Activated T-helper 1 cell treated with anti-CD3 and anti-CD28 coated beads, Interleukin-12 subunit alpha, Interleukin-12 subunit beta, Interleukin-2, Interleukin-4 antibody, amounts not matched to agents 30 ng/mL and 10 ng/mL and 1 ng/mL, durations not matched to agents 14 hours and 24 hours and 36 hours (primary cell): ENCODE data around the gene MXD4. TPM values are rescaled to one million over a fixed set of nuclear protein-coding genes. Genes with fewer than 3 reads are reported as not detected.
"Not testable (repeated sequence)": the region's sequence is repeated elsewhere in the genome, so short reads cannot be mapped to it uniquely, and the experiment has no call there.

Source experiments
- DNase-seq: peaks from one replicate; pipeline ENCODE4 v3.0.0; 2021; ENCODE audit warnings: low spot score
- H3K27ac Mint-ChIP-seq: one replicate; pipeline ENCODE4 v1.8.0; 2021; ENCODE audit warnings: mild to moderate bottlenecking, mixed read lengths
- H3K27me3 Mint-ChIP-seq: one replicate; pipeline ENCODE4 v1.8.0; 2022; ENCODE audit warnings: mild to moderate bottlenecking, moderate library complexity, mixed read lengths; ENCODE audit not compliant: insufficient read depth
- H3K36me3 Mint-ChIP-seq: one replicate; pipeline ENCODE4 v1.8.0; 2021; ENCODE audit warnings: low read depth, mixed read lengths
- H3K4me1 Mint-ChIP-seq: one replicate; pipeline ENCODE4 v1.8.0; 2021; ENCODE audit warnings: low read depth, mixed read lengths
- H3K4me3 Mint-ChIP-seq: one replicate; pipeline ENCODE4 v1.8.0; 2021; ENCODE audit warnings: mild to moderate bottlenecking, moderate library complexity, mixed read lengths
- H3K9me3 Mint-ChIP-seq: one replicate; pipeline ENCODE4 v1.8.0; 2021; ENCODE audit warnings: mixed read lengths
- intact Hi-C: fragments of 100-400 bp; cut with micrococcal nuclease; formaldehyde crosslinking; loops from one replicate; pipeline ENCODE4 v1.15.1; 2024
- total RNA-seq: library from RNA; stranded (reverse); gene quantifications from 2 replicates; pipeline ENCODE4 v1.2.3, GENCODE V29; 2022

Gene MXD4
- total RNA-seq, 1 donor from 2014 or later, result 7.9 TPM

DNA sequence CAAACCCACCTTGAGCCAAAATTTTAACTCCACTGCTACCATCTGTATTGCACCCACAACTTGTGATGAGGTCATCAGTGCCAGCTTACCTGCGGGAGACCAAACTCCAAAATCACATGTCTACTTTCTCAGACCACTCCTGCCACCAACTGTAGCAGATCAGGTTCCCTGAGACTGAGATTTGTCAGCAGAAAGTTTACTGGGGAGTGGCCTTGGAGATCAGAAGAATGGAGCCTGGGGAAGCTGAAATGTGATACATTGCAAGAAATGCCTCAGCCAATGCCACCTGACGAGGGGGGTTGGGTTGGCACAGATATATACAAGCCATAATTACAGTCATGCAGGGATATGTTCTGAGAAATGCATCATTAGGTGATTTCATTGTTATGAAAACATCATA is 39.1 kb downstream of the MXD4 start:
- Mint-ChIP-seq H3K27ac (no peak overlapping the region), H3K27me3 (no peaks in the 10 kb centered on the region), H3K4me1 (peaks cover 13% of the 10 kb centered on the region), H3K36me3 (peaks cover 5% of the 10 kb centered on the region), H3K9me3 (no peaks in the 10 kb centered on the region), H3K4me3 (no peak overlapping the region)
- no peak for DNase-seq
- intact Hi-C loops, result no loop called here

DNA sequence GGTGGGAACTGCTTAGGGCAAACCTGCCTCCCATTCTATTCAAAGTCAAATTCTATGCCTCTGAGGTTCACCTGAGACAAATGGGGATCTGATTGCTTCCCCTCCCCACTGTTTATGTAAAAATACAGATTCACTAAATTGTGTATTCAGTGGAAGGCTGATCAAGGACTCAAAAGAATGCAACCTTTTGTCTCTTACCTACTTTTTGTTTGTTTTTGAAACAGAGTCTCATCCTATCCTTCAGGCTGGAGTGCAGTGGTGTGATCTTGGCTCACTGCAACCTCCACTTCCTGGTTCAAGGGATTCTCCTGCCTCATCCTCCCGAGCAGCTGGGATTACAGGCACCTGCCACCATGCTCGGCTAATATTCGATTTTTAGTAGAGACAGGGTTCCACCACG is 40.5 kb downstream of the MXD4 start:
- intact Hi-C loops, H3K4me3 Mint-ChIP-seq, H3K9me3 Mint-ChIP-seq, DNase-seq, H3K27me3 Mint-ChIP-seq, H3K27ac Mint-ChIP-seq, H3K36me3 Mint-ChIP-seq: not testable (repeated sequence)
- peaks cover 12% of the 10 kb centered on the region for H3K4me1 Mint-ChIP-seq

DNA sequence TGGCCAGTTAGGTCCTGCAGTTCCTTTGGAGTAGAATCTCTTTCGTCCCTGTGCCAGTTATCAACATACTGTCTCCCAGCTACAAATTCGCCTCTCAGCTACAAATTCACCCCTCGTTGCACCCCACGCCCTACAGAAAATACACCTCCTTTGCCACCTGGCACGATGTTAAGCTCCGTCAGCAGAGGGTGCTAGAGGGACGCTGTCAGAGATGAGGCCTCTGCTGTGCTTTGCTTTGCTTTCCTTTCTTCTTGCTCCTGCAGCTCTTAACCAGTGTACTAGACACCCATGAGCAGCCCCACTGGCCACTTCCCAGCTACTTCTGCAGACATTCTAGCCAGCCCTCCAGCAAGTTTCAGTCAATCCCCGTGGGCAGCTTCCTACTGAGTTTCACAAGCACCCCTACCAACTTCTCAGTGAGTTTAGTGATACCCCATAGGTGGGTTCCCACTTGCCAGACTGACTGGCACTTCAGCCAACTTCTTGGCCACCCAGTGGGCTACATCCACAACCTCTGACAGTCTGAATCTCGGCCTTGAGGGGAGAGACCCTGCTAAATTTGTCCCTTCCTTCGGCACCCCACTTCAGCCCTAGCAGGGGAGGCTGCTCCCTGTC is 41.8 kb downstream of the MXD4 start:
- Mint-ChIP-seq H3K27ac (no peak overlapping the region), H3K4me3 (no peak overlapping the region), H3K36me3 (no peaks in the 10 kb centered on the region), H3K4me1 (peaks cover 12% of the 10 kb centered on the region), H3K9me3 (no peaks in the 10 kb centered on the region), H3K27me3 (no peaks in the 10 kb centered on the region)
- peak; percentile 66 for DNase-seq
- intact Hi-C loops, result loop anchor here (1.0 kb wide), 6 partner anchors 22 to 265 kb away; partner anchors contain the start of genes HAUS3, MXD4 and POLN

DNA sequence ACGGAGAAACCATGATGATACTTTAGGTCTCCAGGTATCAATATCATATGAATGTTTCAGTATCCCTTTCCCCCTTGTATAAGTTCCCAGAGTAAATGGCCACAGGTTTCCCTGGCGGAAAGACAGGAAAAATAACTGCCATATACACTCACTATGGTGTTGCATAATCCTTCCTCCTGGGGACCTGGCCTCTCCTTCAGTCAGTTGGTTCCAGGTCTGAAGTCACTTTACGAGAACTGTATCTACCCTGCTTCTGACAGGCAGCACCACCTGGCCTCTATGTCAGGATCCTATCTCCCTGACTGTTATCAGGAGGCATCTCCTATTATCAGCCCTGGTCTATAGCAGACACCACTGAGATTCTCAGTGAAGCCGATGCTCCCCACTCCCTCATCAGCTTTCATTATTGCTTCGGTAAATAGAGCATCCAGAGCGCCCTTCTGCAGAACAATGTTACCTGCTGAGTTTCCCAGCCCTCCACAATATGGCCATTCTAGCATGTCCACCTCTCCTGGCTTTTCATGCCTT is 42.6 kb downstream of the MXD4 start:
- intact Hi-C loops, result no loop called here
- DNase-seq, result no peak
- no peak overlapping the region for H3K4me3 Mint-ChIP-seq
- H3K9me3 Mint-ChIP-seq, result no peaks in the 10 kb centered on the region
- H3K36me3 Mint-ChIP-seq, result no peaks in the 10 kb centered on the region
- H3K27ac Mint-ChIP-seq, result no peak overlapping the region
- no peaks in the 10 kb centered on the region for H3K27me3 Mint-ChIP-seq
- H3K4me1 Mint-ChIP-seq, result peaks cover 12% of the 10 kb centered on the region

DNA sequence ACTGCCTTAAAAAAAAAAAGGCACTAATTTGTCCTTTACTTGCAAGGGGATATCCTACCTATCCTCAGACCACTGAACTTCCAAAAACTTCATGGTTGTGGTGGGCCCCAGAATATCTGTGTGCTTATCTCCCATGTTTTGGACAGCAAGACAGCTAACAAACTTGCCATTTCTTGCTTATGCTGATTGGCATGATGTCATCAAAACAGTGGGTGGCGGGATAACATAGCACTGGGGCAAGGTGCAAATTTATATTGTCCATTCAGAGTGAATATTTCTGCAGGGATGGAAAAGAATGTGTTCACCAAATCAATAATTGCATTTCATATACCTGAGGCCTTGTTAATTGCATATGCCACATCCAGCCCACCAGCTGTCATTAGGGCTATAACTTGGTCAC is 43.5 kb downstream of the MXD4 start:
- no peak for DNase-seq
- no peaks in the 10 kb centered on the region for H3K9me3 Mint-ChIP-seq
- H3K4me1 Mint-ChIP-seq, result peaks cover 12% of the 10 kb centered on the region
- H3K27me3 Mint-ChIP-seq, result no peaks in the 10 kb centered on the region
- no peak overlapping the region for H3K27ac Mint-ChIP-seq
- intact Hi-C loops, result no loop called here
- no peak overlapping the region for H3K4me3 Mint-ChIP-seq
- no peaks in the 10 kb centered on the region for H3K36me3 Mint-ChIP-seq

DNA sequence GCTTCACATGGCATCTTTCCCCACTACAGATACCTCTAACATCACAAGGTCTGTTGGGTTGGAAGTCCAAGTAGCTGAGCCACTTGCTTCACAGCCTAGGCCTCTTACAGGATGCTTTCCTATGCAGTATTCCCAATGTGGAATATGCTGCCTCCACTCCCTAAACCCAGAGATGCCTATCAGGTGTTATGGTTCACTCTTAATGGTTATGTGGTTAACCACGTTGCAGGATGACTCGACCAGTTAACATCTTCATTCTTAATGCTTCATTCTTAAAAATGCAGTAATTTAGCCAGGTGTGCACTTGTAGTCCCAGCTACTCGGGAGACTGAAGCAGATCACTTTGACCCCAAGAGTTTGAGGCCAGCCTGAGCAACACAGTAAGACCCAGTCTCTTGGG is 44.2 kb downstream of the MXD4 start:
- H3K4me1 Mint-ChIP-seq, result peaks cover 12% of the 10 kb centered on the region
- H3K36me3 Mint-ChIP-seq, result no peaks in the 10 kb centered on the region
- intact Hi-C loops, result no loop called here
- H3K9me3 Mint-ChIP-seq, result no peaks in the 10 kb centered on the region
- DNase-seq, result no peak
- no peaks in the 10 kb centered on the region for H3K27me3 Mint-ChIP-seq
- H3K4me3 Mint-ChIP-seq, result no peak overlapping the region
- H3K27ac Mint-ChIP-seq, result no peak overlapping the region

- Mint-ChIP-seq H3K4me3 (no peak overlapping the region), H3K27ac (no peak overlapping the region), H3K36me3 (no peaks in the 10 kb centered on the region), H3K4me1 (peaks cover 5% of the 10 kb centered on the region), H3K9me3 (no peaks in the 10 kb centered on the region), H3K27me3 (no peaks in the 10 kb centered on the region)
- intact Hi-C loops, result no loop called here
- no peak for DNase-seq
Observed at GRCh38 chr4:2212831-2213230, 49.1 kb downstream of the MXD4 start.

- H3K9me3 Mint-ChIP-seq, H3K27ac Mint-ChIP-seq, DNase-seq, H3K4me3 Mint-ChIP-seq, intact Hi-C loops, H3K27me3 Mint-ChIP-seq, H3K36me3 Mint-ChIP-seq: not testable (repeated sequence)
- H3K4me1 Mint-ChIP-seq, result peaks cover 15% of the 10 kb centered on the region
Observed at GRCh38 chr4:2202789-2203188, 59.1 kb downstream of the MXD4 start.

Other genes starting within 250 kb of the MXD4 start
- gene NAT8L, start 202.8 kb downstream of the MXD4 start, total RNA-seq, result 7.4 and 8.0 TPM in 2 replicates
- 19.2 and 19.9 TPM in 2 replicates for gene HAUS3, start 20.0 kb downstream of the MXD4 start, total RNA-seq
- gene POLN, start 20.0 kb downstream of the MXD4 start, total RNA-seq, result 2.1 and 3.5 TPM in 2 replicates
- gene ZFYVE28, start 156.5 kb upstream of the MXD4 start, total RNA-seq, result 4.6 and 5.1 TPM in 2 replicates
- gene CFAP99, start 156.8 kb upstream of the MXD4 start, total RNA-seq, result not detected in 2 replicates
- 93.7 and 112 TPM in 2 replicates for gene RNF4, start 207.0 kb upstream of the MXD4 start, total RNA-seq